Measurements from ENCODE around the gene ENTHD1. TPM values are rescaled to one million over a fixed set of nuclear protein-coding genes. Genes with fewer than 3 reads are reported as not detected.

ENTHD1 gene
- total RNA-seq, 2 donors from 2014 or later, result not detected

DNA sequence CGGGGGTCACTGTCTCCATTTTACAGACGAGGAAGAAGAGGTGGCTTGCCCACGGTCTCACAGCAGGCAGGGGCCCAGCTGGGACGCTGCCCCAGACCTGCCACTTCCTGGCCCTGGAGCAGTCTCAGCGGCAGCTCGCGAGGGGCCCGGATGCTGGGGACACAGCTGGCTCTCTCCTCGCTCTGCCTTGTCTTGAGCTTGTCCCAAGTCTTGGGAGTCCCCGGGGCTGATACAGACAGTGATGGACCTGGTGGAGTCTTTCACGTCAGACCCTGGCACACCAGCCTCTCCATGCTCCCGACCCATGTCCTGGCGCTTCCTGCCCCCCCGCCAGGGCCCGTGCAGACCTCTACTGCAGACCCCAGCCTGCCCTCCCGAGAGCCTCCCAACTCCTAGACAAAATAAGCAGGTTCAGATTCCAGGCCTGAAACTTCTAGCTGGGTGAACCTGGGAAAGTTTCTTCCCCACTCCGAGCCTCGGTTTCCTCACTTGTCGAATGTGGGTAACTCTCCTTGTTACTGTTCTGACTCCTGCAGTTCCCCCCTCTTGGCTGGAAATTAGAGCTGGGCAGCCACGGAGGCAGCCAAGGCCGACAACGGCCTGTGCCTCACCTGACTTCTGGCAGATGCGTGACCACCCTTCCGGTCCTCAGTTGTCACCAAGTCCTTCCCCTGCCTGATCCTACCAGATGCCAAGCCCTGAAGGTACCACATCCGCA lies 177.6 kb downstream of the ENTHD1 start:
- no peaks in the 10 kb centered on the region for H3K9me3 Mint-ChIP-seq

GRCh38 chr22:39714321-39714720 lies 179.2 kb downstream of the ENTHD1 start:
- Histone ChIP-seq H3K27me3 (ENCODE audit: control insufficient read depth, insufficient read depth, low read length, poor library complexity, severe bottlenecking) (peaks cover 17% of the 10 kb centered on the region), H3K36me3 (ENCODE audit: control insufficient read depth, insufficient read depth, low read length) (no peaks in the 10 kb centered on the region), H3K9ac (ENCODE audit: extremely low read depth, low read length, poor library complexity, severe bottlenecking) (no peak overlapping the region), H3K4me3 (ENCODE audit: low read length) (no peak overlapping the region), H3K4me1 (ENCODE audit: control insufficient read depth, insufficient read depth, low read length) (no peaks in the 10 kb centered on the region), H3K9me3 (ENCODE audit: control insufficient read depth, low read length) (no peaks in the 10 kb centered on the region), H3K27ac (ENCODE audit: low read depth, low read length) (no peak overlapping the region)
- TF ChIP-seq, protein P1, sequence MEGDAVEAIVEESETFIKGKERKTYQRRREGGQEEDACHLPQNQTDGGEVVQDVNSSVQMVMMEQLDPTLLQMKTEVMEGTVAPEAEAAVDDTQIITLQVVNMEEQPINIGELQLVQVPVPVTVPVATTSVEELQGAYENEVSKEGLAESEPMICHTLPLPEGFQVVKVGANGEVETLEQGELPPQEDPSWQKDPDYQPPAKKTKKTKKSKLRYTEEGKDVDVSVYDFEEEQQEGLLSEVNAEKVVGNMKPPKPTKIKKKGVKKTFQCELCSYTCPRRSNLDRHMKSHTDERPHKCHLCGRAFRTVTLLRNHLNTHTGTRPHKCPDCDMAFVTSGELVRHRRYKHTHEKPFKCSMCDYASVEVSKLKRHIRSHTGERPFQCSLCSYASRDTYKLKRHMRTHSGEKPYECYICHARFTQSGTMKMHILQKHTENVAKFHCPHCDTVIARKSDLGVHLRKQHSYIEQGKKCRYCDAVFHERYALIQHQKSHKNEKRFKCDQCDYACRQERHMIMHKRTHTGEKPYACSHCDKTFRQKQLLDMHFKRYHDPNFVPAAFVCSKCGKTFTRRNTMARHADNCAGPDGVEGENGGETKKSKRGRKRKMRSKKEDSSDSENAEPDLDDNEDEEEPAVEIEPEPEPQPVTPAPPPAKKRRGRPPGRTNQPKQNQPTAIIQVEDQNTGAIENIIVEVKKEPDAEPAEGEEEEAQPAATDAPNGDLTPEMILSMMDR (conservative IDR thresholded peaks at IDR 0.05), result no peak
- Mint-ChIP-seq H3K4me1 (peaks cover 8% of the 10 kb centered on the region), H3K27ac (no peak overlapping the region), H3K4me3 (no peak overlapping the region), H3K9me3 (no peaks in the 10 kb centered on the region), H3K27me3 (ENCODE audit: insufficient read depth) (peaks cover 3% of the 10 kb centered on the region), H3K36me3 (ENCODE audit: low read depth) (no peaks in the 10 kb centered on the region)
- WGBS, 2 experiments (ENCODE audit: insufficient coverage in 1 of 2, insufficient read length in 1 of 2), result 92 to 100% methylated on average over 1 to 8 of the region's 8 CpGs
- no peak for DNase-seq

More for the DNA sequence above, 177.6 kb downstream of the ENTHD1 start:
- WGBS, 2 experiments (ENCODE audit: insufficient coverage in 1 of 2, insufficient read length in 1 of 2), result 91 to 97% methylated on average over 13 to 25 of the region's 25 CpGs
- no peak for DNase-seq
- H3K27me3 Mint-ChIP-seq (ENCODE audit: insufficient read depth), result peaks cover 1% of the 10 kb centered on the region
- no peak overlapping the region for H3K27ac Mint-ChIP-seq
- peaks cover 18% of the 10 kb centered on the region for H3K4me1 Mint-ChIP-seq
- no peak overlapping the region for H3K4me3 Mint-ChIP-seq
- Histone ChIP-seq H3K27ac (ENCODE audit: low read depth, low read length) (no peak overlapping the region), H3K36me3 (ENCODE audit: control insufficient read depth, insufficient read depth, low read length) (no peaks in the 10 kb centered on the region), H3K4me3 (ENCODE audit: low read length) (no peak overlapping the region), H3K9me3 (ENCODE audit: control insufficient read depth, low read length) (no peaks in the 10 kb centered on the region), H3K27me3 (ENCODE audit: control insufficient read depth, insufficient read depth, low read length, poor library complexity, severe bottlenecking) (peaks cover 6% of the 10 kb centered on the region), H3K9ac (ENCODE audit: extremely low read depth, low read length, poor library complexity, severe bottlenecking) (no peak overlapping the region), H3K4me1 (ENCODE audit: control insufficient read depth, insufficient read depth, low read length) (no peaks in the 10 kb centered on the region)
- H3K36me3 Mint-ChIP-seq (ENCODE audit: low read depth), result no peaks in the 10 kb centered on the region
- TF ChIP-seq, protein P1 (conservative IDR thresholded peaks at IDR 0.05), result no peak

GRCh38 chr22:39713799-39714290 lies 179.7 kb downstream of the ENTHD1 start:
- Mint-ChIP-seq H3K27ac (no peak overlapping the region), H3K27me3 (ENCODE audit: insufficient read depth) (peaks cover 6% of the 10 kb centered on the region), H3K9me3 (no peaks in the 10 kb centered on the region), H3K36me3 (ENCODE audit: low read depth) (no peaks in the 10 kb centered on the region), H3K4me3 (no peak overlapping the region), H3K4me1 (peaks cover 8% of the 10 kb centered on the region)
- Histone ChIP-seq H3K27me3 (ENCODE audit: control insufficient read depth, insufficient read depth, low read length, poor library complexity, severe bottlenecking) (peaks cover 17% of the 10 kb centered on the region), H3K4me3 (ENCODE audit: low read length) (no peak overlapping the region), H3K9ac (ENCODE audit: extremely low read depth, low read length, poor library complexity, severe bottlenecking) (no peak overlapping the region), H3K9me3 (ENCODE audit: control insufficient read depth, low read length) (no peaks in the 10 kb centered on the region), H3K36me3 (ENCODE audit: control insufficient read depth, insufficient read depth, low read length) (no peaks in the 10 kb centered on the region), H3K27ac (ENCODE audit: low read depth, low read length) (no peak overlapping the region), H3K4me1 (ENCODE audit: control insufficient read depth, insufficient read depth, low read length) (no peaks in the 10 kb centered on the region)
- TF ChIP-seq, protein P1 (conservative IDR thresholded peaks at IDR 0.05), result no peak
- DNase-seq, result no peak
- 78 to 95% methylated on average over 8 to 10 of the region's 10 CpGs for WGBS, 2 experiments (ENCODE audit: insufficient coverage in 1 of 2, insufficient read length in 1 of 2)
